ENCODE results near the gene ZSCAN10. TPM values are rescaled to one million over a fixed set of nuclear protein-coding genes. Genes with fewer than 3 reads are reported as not detected.

The ZSCAN10 gene
- total RNA-seq, 1 experiment from 2014 or later: 0.76 TPM

GRCh38 chr16:3059723-3060242 lies 39.3 kb downstream of the ZSCAN10 start:
- no peak for DNase-seq (ENCODE audit: low read depth, low spot score)
- CTCF ChIA-PET: interaction anchor here (1.1 to 2.5 kb wide), 7 partner anchors 11 to 112 kb away, joined by 5 to 16 read pairs (median 9); no protein-coding TSS in a partner anchor
- intact Hi-C loops (cut with micrococcal nuclease): loop anchor here (2.0 to 10.0 kb wide), 2 partner anchors 69 to 115 kb away; no protein-coding TSS in a partner anchor
- RAD21 ChIA-PET (ENCODE audit: low non-redundant PET in 1 of 2, low total read pairs in 2 of 2, uncharacterized antibody in 2 of 2, unreplicated experiment in 2 of 2): no interaction called here
- Histone ChIP-seq H3K4me2 (ENCODE audit: low read length) (peak overlapping the region; percentile 95), H2AFZ (ENCODE audit: low read depth, low read length, poor library complexity, severe bottlenecking) (no peak overlapping the region), H3K9me2 (ENCODE audit: insufficient read depth) (no peaks in the 10 kb centered on the region), H3K4me3 (replicated peaks in 1 of 2; ENCODE audit: low read depth in 1 of 2, low read length in 2 of 2) (peak overlapping the region; percentile 81 to 87), H3K9me3 (ENCODE audit: control insufficient read depth in 1 of 2, insufficient read depth in 1 of 2, low read depth in 1 of 2, low read length in 2 of 2) (no peaks in the 10 kb centered on the region), H3K36me3 (ENCODE audit: control insufficient read depth in 1 of 2, insufficient read depth in 2 of 2, low read length in 2 of 2) (no peaks in the 10 kb centered on the region), H3K27me3 (ENCODE audit: insufficient read depth, low read length) (no peaks in the 10 kb centered on the region), H3K4me1 (ENCODE audit: control insufficient read depth in 1 of 2, insufficient read depth in 2 of 2, low read length in 2 of 2) (peaks cover 0 to 22% of the 10 kb centered on the region in 2 experiments; a peak in 3 of 4 replicates), H3K79me2 (ENCODE audit: insufficient read depth, low read length) (no peaks in the 10 kb centered on the region), H3K9ac (ENCODE audit: low read length) (peak overlapping the region; percentile 95), H3K27ac (ENCODE audit: low read depth, low read length) (peak overlapping the region; percentile 84), H4K20me1 (ENCODE audit: insufficient read depth) (no peaks in the 10 kb centered on the region)
- POLR2A ChIA-PET: interaction anchor here (1.4 to 1.7 kb wide), 2 partner anchors 12 to 69 kb away, joined by 6 read pairs; no protein-coding TSS in a partner anchor
- no peak for TF ChIP-seq EZH2 (IDR thresholded peaks at IDR 0.05)
- no peak for TF ChIP-seq SIN3A (IDR thresholded peaks at IDR 0.05; ENCODE audit: low read depth)
- no peak for TF ChIP-seq CTCF (IDR thresholded peaks at IDR 0.05 in 2 of 3, conservative IDR thresholded peaks at IDR 0.05 in 1 of 3; ENCODE audit: borderline replicate concordance in 1 of 3, insufficient read depth in 1 of 3, low read depth in 2 of 3, low read length in 2 of 3)
- no peak for TF ChIP-seq ZBTB33 (IDR thresholded peaks at IDR 0.05; ENCODE audit: extremely low read depth, insufficient replicate concordance, low read length)
- ATAC-seq: no peak
- TSS peak; percentile 64 for BruUV-seq (replicated peaks)

Data from HCT116 (cell line).